Parathyroid adenoma (tissue), 2 donors: ENCODE data around the gene AP1S3.
"Not testable (repeated sequence)": the region's sequence is repeated elsewhere in the genome, so short reads cannot be mapped to it uniquely, and the experiment has no call there.

Experiments
- H2AFZ ChIP-seq: fragments of 300-600 bp; sonication (generic); one replicate; pipeline ENCODE4 v1.7.0; 2017; ENCODE audit warnings: antibody characterized with exemption, mild to moderate bottlenecking
- H3K27ac ChIP-seq: fragments of 300-600 bp; sonication (generic); one replicate; pipeline ENCODE4 v1.7.0; 2017
- H3K27me3 ChIP-seq: fragments of 300-600 bp; sonication (generic); one replicate; pipeline ENCODE4 v1.7.0; 2017; ENCODE audit warnings: low read length; ENCODE audit not compliant: control insufficient read depth, insufficient read depth
- H3K36me3 ChIP-seq: fragments of 300-600 bp; sonication (generic); one replicate; pipeline ENCODE4 v1.7.0; 2017; ENCODE audit warnings: low read length; ENCODE audit not compliant: control insufficient read depth, insufficient read depth
- H3K4me1 ChIP-seq: fragments of 300-600 bp; sonication (generic); one replicate; pipeline ENCODE4 v1.7.0; 2017; ENCODE audit warnings: control low read depth
- H3K4me2 ChIP-seq: fragments of 300-600 bp; sonication (generic); one replicate; pipeline ENCODE4 v1.7.0; 2017; ENCODE audit warnings: low read length
- H3K4me3 ChIP-seq: fragments of 300-600 bp; sonication (generic); one replicate; pipeline ENCODE4 v1.7.0; 2017; ENCODE audit warnings: low read depth, low read length
- H3K79me2 ChIP-seq: fragments of 300-600 bp; sonication (generic); one replicate; pipeline ENCODE4 v1.7.0; 2017; ENCODE audit warnings: control low read depth
- H3K9ac ChIP-seq: fragments of 300-600 bp; sonication (generic); one replicate; pipeline ENCODE4 v1.7.0; 2017; ENCODE audit warnings: mild to moderate bottlenecking
- H3K9me3 ChIP-seq: fragments of 300-600 bp; sonication (generic); one replicate; pipeline ENCODE4 v1.7.0; 2017; ENCODE audit warnings: low read length; ENCODE audit not compliant: control insufficient read depth
- TF ChIP-seq, protein P1 (sequence below): fragments of 300-600 bp; sonication (generic); IDR thresholded peaks from one replicate; pipeline ENCODE4 v1.7.0; 2017; ENCODE audit warnings: antibody characterized with exemption, mild to moderate bottlenecking
- donor health status: primary hyperparathyroidism.

AP1S3 gene

DNA sequence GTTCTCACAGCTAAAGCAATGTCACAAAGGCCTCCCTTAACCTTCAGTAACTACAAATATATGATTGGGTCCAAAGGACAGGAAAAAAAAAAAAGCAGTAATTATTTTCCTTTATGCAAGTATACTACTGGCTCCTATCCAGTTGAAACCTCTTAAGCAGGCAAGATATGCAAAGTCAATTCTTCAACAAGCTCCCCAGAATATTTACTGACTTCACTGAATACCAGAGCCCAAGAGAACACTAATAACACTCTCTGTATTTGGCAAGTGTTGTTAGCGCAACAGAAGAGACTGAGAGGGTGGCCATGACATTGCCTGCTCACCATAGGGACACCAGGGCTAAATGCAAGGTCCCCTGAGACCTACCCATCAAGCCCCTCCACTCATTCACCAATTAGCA lies 74.5 kb downstream of the AP1S3 start:
- no peak overlapping the region for H3K9ac ChIP-seq

DNA sequence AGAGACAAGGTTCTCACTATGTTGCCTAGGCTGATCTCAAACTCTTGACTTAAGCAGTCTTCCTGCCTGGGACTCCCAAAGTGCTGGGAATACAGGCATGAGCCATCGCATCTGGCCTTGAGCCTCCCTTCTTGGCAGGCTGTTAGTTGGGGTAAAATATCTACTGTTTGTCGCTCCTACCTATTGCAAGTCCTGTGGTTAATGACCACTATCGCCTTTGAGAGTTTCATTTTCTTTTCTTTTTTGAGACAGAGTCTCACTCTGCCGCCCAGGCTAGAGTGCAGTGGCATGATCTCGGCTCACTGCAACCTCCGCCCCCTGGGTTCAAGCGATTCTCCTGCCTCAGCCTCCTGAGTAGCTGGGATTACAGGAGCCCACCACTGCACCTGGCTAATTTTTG lies 75.6 kb downstream of the AP1S3 start:
- not testable (repeated sequence) for H3K4me1 ChIP-seq, H3K4me2 ChIP-seq, H3K27me3 ChIP-seq, H3K4me3 ChIP-seq, H3K9me3 ChIP-seq, H3K36me3 ChIP-seq, H3K27ac ChIP-seq, H3K79me2 ChIP-seq, H3K9ac ChIP-seq, H2AFZ ChIP-seq

More for the DNA sequence above, 74.5 kb downstream of the AP1S3 start:
- H2AFZ ChIP-seq, result no peak overlapping the region
- H3K36me3 ChIP-seq, result no peaks in the 10 kb centered on the region
- no peaks in the 10 kb centered on the region for H3K27me3 ChIP-seq
- H3K4me3 ChIP-seq, result no peak overlapping the region
- no peaks in the 10 kb centered on the region for H3K4me1 ChIP-seq
- H3K4me2 ChIP-seq, result no peak overlapping the region
- H3K79me2 ChIP-seq, result no peaks in the 10 kb centered on the region
- no peaks in the 10 kb centered on the region for H3K9me3 ChIP-seq
- TF ChIP-seq, protein P1, sequence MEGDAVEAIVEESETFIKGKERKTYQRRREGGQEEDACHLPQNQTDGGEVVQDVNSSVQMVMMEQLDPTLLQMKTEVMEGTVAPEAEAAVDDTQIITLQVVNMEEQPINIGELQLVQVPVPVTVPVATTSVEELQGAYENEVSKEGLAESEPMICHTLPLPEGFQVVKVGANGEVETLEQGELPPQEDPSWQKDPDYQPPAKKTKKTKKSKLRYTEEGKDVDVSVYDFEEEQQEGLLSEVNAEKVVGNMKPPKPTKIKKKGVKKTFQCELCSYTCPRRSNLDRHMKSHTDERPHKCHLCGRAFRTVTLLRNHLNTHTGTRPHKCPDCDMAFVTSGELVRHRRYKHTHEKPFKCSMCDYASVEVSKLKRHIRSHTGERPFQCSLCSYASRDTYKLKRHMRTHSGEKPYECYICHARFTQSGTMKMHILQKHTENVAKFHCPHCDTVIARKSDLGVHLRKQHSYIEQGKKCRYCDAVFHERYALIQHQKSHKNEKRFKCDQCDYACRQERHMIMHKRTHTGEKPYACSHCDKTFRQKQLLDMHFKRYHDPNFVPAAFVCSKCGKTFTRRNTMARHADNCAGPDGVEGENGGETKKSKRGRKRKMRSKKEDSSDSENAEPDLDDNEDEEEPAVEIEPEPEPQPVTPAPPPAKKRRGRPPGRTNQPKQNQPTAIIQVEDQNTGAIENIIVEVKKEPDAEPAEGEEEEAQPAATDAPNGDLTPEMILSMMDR, result no peak
- no peak overlapping the region for H3K27ac ChIP-seq

DNA sequence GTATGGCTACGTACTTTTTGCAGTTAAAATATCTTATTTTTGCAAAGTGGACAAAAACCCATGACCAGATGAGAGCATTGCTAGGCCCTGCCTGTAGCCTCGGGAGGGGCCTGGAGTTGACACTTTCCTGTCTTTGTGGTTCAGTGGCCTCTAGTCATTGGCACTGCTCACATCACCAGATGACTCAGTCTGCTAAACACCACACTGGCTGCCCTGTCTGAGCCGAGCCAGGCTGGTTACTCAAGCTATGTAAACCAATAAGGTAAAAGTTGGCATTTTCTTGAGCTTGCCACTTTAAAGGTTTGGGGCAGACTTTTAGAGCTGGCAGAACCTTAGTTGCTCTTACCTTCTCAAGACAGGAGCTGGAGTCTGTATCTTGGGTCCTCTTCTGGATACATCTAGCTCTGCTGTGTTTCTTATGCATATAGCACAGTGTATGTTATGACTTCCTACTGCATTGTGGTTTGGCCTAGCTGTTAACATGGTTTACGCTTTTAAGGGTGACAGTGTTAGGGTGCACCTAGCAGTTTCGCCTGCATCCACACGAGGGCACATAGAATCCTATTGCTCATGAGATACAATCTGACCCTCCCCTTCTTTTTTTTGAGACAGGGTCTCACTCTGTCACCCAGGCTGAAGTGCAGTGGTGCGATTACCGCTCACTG lies 76.4 kb downstream of the AP1S3 start:
- Histone ChIP-seq H3K4me2 (no peak overlapping the region), H3K27ac (no peak overlapping the region), H3K4me1 (no peaks in the 10 kb centered on the region), H3K4me3 (no peak overlapping the region), H3K27me3 (no peaks in the 10 kb centered on the region), H3K9me3 (no peaks in the 10 kb centered on the region), H3K79me2 (no peaks in the 10 kb centered on the region), H3K9ac (no peak overlapping the region), H2AFZ (no peak overlapping the region), H3K36me3 (no peaks in the 10 kb centered on the region)
- TF ChIP-seq, protein P1, result no peak

DNA sequence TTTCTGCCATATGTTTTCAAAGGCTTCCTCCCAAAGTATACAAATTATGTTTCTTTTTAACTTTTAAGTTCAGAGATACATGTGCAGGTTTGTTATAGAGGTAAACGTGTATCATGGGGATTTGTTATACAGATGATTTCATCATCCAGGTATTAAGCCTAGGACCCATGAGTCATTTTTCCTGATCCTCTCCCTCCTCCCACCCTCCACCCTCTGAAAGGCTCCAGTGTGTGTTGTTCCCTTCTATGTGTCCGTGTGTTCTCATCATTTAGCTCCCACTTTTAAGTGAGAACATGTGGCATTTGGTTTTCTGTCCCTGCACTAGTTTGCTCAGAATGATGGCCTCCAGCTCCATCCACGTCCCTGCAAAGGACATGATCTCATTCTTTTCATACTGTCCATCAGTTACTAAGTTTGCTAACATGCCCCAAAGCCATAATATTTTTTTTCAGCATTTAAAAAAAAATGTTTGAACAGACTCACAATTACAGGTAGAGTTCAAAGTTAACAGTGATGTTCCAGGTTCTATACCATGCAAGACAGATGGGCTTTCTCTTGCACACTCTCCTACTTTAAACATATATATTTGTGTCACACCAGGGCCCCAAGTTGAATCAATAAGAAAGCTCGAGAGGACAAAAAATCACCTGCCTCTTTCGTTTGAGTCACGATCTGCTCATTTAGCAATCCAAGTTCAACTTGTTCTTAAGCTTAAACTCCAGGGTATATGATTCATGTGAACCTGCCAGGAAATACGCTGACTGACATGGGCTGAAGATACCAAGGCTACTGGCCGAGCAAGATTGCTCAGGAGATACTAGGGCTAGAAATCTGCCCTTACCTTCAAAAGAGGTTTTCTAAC lies 77.6 kb downstream of the AP1S3 start:
- no peaks in the 10 kb centered on the region for H3K36me3 ChIP-seq
- no peaks in the 10 kb centered on the region for H3K27me3 ChIP-seq
- no peak overlapping the region for H2AFZ ChIP-seq
- H3K4me2 ChIP-seq, result no peak overlapping the region
- TF ChIP-seq, protein P1, result no peak
- H3K4me1 ChIP-seq, result no peaks in the 10 kb centered on the region
- H3K9me3 ChIP-seq, result no peaks in the 10 kb centered on the region
- no peaks in the 10 kb centered on the region for H3K79me2 ChIP-seq
- no peak overlapping the region for H3K9ac ChIP-seq
- H3K4me3 ChIP-seq, result no peak overlapping the region
- H3K27ac ChIP-seq, result no peak overlapping the region

DNA sequence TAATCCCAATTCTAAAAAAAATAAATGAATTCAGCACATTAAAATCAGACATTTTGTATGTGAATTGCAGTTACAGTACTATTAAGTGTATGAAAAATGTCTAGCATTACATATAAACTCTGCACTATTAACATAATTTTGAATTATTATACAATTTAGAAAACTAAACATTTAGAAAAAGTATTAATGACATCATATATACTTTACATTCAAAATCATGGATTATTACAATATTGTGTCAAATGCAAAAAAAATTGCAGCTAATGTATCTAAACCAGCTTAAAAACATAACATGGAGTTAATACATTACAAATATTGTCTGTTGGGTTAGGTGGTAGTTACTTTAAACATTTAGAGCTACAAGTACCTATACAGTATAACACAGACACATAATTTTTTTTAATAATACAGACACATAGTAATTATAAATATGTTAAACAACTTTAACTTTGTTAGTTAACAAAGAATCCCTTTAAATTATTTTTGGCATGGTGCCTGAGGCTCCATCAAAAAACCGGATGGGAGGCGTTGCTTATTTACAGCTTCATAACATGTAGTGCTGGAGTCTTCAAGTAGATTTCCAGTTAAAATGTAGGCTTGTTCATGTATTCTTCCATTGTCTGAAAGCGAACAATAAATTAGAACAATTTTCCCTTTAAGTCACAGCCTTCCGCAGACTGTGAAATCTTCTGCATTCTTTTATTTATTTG lies 79.1 kb downstream of the AP1S3 start:
- no peak overlapping the region for H3K9ac ChIP-seq
- H3K27ac ChIP-seq, result no peak overlapping the region
- H3K4me2 ChIP-seq, result no peak overlapping the region
- H3K4me3 ChIP-seq, result no peak overlapping the region
- no peaks in the 10 kb centered on the region for H3K27me3 ChIP-seq
- no peak overlapping the region for H2AFZ ChIP-seq
- H3K36me3 ChIP-seq, result no peaks in the 10 kb centered on the region
- TF ChIP-seq, protein P1, result no peak
- no peaks in the 10 kb centered on the region for H3K4me1 ChIP-seq
- H3K79me2 ChIP-seq, result no peaks in the 10 kb centered on the region
- no peaks in the 10 kb centered on the region for H3K9me3 ChIP-seq
